ENCODE data around the gene CHAF1B.
"Not testable (repeated sequence)": the region's sequence is repeated elsewhere in the genome, so short reads cannot be mapped to it uniquely, and the experiment has no call there.

Gene CHAF1B

DNA sequence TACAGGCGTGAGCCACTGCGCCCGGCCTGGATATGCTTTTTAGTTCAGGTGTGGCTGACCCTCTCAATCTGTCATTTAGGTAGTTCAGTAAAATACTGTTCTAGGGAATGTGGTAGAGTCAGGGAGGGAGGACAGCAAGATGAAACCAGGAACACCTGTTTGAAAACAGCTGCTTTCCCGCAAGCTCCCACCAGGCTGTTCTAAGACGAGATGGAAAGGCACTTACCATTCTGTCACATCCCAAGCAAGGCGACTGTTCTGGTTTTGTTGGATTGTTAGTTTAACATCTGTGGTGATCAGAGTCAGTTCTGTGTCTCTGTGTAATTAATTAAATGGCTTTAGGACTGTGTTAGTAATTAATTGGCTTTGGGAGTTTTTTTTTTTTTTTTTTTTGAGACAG lies 2.9 kb downstream of the CHAF1B start:
- in situ Hi-C loops (cut with MboI; ENCODE audit: low sequenced_read_pairs), result no loop called here

DNA sequence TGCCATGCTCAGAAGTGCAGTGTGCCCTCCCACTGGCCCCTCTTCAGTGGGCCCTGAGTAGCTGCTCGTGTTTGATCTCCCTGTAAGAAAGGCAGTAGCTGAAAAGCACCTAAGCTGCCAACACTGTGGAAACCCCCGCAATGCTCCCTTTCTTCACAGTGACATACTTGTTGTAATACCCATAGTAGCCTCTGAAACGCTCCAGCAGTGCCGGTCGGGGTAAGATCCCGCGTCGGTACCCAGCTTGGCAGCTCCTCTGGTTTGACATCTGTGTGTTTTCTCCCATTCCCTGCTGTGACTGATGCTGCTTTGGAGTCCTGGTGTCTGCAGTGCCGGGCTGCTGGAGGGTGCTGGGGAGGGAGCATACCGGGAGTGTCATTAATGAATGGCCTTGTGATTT lies 3.6 kb downstream of the CHAF1B start:
- in situ Hi-C loops (cut with MboI; ENCODE audit: low sequenced_read_pairs), result no loop called here

DNA sequence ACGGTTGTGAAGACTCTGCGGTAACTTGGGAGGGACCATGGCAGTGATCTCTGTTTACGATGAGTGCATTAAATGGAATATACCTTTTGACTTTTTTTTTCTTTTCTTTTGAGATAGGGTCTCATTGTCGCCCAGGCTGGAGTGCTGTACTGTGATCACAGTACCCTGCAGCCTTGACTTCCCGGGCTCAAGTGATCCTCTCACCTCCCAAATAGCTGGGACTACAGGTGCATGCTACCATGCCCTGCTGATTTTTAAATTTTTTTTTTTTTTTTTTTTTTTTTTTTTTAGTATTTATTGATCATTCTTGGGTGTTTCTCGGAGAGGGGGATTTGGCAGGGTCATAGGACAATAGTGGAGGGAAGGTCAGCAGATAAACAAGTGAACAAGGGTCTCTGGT lies 6.5 kb downstream of the CHAF1B start:
- in situ Hi-C loops (cut with MboI; ENCODE audit: low sequenced_read_pairs), result not testable (repeated sequence)

DNA sequence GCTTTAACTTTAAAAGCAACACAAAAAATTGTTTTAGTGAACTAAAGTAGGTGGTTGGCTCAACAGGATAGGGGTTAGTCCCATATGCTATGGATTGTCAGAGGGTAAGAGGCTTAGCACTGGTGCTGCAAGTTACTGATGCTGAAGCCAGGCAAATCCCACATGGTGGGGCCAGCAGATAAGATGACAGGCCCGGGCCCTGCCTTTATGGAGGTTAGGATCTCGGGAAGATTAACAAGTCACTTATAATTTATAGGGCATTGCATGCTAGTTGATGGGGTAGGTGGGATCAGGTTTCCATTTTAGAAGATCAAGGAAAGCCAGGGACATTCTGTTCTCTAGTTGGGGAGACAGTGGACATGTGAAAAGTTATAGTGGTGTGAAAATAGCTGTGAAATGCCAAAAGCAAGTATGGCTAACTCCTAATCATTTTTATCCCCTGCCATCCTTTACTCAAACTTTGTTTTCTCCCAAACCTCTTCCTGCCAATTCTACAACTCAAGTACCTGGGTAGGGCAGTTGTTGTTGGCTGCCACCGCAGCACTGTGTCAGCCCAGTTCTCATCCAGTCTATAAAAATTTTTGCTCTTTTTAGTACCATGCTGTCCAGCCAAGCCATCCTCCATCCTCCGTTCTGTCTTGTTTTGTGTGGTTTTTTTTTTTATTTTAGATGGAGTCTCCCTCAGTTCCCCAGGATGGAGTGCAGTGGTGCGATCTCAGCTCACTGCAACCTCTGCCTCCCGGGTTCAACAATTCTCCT lies 10.3 kb downstream of the CHAF1B start:
- in situ Hi-C loops (cut with MboI; ENCODE audit: low sequenced_read_pairs), result no loop called here

DNA sequence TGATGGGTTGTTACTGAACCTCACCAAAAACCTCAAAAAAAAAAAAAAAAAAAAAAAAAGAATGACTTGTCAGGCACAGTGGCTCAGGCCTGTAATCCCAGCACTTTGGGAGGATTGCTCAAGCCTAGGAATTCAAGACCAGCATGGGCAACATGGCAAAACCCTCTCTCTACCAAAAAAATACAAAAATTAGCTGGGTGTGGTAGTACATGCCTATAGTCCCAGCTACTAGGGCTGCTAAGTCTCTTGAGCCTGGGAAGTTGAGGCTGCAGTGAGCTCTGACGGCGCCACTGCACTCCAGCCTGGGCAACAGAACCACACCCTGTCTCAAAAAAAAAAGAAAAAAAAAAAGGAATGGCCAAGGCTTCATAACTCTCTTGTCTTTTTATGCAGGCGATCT lies 11.1 kb downstream of the CHAF1B start:
- in situ Hi-C loops (cut with MboI; ENCODE audit: low sequenced_read_pairs), result no loop called here

DNA sequence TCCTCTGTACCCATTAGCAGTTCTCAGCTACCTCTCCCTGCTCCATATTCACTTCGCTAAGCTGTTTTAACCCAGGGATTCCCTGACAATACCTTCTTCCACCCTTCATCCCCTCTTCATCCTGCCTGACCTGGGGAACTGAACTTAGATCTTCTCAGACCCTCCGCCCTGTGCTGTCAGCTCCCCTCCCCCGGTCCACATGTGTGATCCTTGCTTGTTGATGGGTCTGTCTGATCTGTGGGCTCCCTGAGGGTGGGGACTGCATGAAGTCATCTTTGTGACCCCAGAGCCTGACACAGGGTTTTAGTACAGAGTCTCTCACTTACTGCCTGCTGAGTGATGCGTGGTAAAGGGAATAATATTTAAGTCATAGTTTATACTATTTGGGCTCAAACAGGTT lies 11.8 kb downstream of the CHAF1B start:
- in situ Hi-C loops (cut with MboI; ENCODE audit: low sequenced_read_pairs), result no loop called here

DNA sequence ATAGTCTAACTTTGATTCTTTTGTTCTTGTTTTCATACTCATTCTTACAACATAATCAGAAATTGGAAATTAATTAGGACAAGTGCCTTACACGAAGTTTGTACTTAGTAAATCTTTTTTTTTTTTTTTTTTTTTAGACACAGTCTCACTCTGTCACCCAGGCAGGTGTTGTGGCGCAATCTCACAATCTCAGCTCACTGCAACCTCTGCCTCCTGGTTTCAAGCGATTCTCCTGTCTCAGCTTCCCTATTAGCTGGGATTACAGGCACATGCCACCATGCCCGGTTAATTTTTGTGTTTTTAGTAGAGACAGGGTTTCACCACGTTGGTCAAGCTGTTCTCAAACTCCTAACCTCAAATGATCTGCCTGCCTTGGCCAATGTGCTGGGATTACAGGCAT lies 12.4 kb downstream of the CHAF1B start:
- in situ Hi-C loops (cut with MboI; ENCODE audit: low sequenced_read_pairs), result no loop called here

DNA sequence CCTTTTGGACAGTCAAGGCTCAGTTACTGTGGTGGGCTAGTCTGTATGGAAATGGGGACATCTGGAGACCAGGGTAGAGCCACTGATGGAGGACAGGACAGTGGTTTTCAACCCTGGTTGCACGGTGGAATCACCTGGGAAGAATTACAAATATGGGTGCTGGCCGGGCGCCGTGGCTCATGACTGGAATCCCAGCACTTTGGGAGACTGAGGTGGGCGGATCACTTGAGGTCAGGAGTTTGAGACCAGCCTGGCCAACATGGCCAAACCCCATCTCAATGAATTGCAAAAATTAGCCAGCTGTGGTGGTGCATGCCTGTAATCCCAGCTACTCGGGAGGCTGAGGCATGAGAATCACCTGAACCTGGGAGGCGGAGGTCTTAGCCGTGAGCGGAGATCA lies 14.5 kb downstream of the CHAF1B start:
- in situ Hi-C loops (cut with MboI; ENCODE audit: low sequenced_read_pairs), result not testable (repeated sequence)

DNA sequence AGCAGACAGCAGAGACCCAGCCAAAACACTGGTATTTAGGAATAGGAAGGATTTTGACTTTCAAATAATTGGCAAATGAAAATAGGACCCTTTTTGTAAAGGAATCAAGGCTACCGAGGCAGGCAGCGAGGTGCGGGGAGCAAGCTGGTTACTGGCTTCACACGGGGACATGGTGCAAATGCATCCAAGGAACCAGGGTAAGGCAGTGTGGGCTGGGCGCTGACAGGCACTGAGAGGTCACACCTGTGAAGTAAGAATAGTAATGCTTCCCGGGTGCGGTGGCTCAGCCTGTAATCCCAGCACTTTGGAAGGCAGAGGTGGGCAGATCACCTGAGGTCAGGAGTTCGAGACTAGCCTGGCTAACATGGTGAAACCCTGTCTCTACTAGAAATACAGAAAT lies 15.5 kb downstream of the CHAF1B start:
- in situ Hi-C loops (cut with MboI; ENCODE audit: low sequenced_read_pairs), result no loop called here

DNA sequence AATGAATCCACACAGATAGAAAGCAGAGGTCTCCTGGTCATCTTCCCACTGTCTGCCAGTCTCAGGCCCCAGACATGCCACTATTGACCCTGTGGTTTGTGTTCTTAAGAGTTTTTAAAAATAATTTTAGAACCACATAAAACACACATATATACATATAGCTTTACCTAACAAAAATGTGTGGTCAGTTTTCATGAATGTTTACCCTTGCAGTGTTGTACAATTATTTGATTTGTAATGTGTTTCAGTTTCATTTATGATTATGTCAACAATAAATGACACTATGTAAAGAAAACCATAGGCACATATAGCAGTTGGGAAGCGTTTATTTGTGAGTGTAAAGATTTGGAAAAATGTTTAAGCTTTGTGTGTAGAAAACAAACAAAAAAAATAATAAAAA lies 17.1 kb downstream of the CHAF1B start:
- in situ Hi-C loops (cut with MboI; ENCODE audit: low sequenced_read_pairs), result no loop called here

DNA sequence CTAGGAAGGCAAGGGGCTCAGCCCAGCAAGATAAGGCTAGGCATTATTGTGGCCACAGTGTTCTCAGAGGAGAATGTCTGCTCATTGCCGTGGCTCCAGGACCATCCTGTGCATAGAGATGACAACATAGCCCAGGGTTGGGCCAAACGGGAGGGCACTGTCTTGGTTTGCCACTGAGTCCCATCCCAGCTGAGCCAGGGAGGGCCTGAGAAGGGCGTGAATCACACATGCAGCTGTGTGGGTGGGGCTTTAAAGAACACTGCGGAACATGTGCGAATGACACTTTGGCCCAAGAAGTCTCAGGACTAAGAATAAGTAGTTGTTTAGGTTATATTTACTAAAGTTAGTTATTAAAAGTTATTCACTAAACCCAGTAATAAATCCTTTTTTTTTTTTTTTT lies 18.5 kb downstream of the CHAF1B start:
- in situ Hi-C loops (cut with MboI; ENCODE audit: low sequenced_read_pairs), result no loop called here

DNA sequence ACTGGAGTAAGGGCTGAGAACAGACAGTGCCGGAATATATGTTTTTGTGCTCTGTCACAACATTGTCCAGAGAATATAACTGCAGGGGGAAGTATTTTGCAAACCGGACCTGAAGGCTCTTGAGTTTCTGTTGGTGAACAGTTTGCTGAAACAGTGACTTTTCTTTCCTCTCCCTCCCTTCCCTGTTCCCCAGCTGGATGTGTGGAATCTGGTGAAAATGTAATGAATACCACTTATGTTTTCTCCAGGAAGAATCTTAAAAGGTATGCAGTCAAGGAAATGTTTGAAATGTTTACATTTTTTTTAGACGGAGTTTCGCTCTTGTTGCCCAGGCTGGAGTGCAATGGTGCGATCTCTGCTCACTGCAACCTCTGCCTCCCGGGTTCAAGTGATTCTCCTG lies 23.4 kb downstream of the CHAF1B start:
- in situ Hi-C loops (cut with MboI; ENCODE audit: low sequenced_read_pairs), result no loop called here

DNA sequence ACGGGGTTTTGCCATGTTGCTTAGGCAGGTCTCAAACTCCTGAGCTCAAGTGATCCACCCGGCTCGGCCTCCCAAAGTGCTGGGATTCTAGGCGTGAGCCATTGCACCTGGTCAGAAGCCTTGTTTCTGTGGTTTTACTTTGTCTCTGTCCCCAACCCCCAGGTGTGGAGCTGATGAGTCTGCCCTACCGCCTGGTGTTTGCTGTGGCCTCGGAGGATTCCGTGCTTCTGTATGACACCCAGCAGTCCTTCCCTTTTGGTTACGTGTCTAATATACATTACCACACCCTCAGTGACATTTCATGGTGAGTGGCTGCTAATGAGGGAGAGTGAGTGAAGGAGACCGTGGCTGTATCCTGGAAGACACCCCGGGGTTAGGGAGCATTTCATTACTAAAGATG lies 26.1 kb downstream of the CHAF1B start:
- in situ Hi-C loops (cut with MboI; ENCODE audit: low sequenced_read_pairs), result no loop called here

DNA sequence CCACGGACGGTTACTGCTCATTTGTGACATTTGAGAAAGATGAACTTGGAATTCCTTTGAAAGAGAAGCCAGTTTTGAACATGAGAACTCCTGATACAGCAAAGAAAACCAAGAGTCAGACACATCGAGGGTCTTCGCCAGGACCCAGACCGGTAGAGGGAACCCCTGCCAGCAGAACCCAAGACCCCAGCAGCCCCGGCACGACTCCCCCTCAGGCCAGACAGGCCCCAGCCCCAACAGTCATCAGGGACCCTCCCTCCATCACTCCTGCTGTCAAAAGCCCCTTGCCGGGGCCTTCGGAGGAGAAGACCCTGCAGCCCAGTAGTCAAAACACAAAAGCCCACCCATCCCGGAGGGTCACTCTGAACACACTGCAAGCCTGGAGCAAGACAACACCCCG lies 27.7 kb downstream of the CHAF1B start:
- in situ Hi-C loops (cut with MboI; ENCODE audit: low sequenced_read_pairs), result no loop called here

DNA sequence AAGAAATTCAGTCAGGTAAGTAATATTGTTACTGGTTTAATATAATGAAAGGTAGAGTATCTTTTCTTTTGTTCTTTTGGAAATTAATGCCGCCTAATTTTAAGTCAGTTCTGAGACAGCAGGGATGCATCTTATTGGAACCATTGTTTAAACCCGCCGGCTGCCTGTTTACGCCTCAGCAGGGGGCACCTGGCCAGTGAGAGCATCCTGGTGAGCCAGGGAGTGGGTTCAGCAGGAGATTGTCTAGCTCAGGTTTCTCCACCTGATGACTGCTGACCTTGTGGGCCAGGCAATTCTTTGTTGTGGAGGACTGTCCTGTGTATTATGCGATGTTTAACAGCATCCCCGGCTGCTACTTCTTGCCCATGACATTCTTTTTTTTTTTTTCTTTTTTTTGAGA lies 30.2 kb downstream of the CHAF1B start:
- in situ Hi-C loops (cut with MboI; ENCODE audit: low sequenced_read_pairs), result no loop called here

DNA sequence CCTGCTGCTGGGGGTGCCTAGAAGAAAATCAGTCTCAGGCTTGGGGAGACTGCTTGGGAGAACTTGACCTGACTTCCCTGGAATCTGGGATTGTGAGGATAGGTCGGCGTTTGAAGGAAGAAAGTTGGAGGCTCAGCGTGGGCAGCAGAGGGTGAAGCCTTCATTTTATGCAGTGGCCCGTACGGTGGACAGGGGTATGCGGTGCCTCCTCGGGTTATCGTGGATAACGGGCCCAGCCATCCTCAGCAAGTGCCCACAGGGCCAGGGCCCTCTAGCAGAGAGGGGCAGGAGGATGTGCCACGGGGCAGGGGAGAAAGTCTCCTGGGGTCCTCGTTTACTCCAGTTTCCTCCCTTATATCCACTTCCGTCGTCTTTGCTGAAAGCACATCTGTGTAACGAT lies 34.0 kb downstream of the CHAF1B start:
- in situ Hi-C loops (cut with MboI; ENCODE audit: low sequenced_read_pairs), result no loop called here

DNA sequence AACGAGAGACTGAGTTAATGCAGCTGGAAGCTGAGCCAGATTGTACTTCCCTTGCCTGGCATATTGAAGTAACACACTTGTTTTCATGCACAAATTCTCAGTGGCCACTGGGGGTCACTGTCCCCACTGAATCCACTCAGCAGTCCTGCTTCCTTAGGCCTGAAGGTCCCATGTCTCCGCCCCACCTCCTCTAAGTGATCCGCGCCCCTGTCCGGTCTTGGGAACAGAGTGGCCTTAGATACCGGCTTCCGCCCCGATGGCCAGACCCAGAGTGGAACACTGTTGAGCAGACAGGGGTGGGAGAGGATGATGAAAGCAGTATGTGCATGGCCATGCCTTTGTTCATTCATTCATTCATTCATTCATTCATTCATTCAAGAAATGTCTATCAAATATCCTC lies 34.8 kb downstream of the CHAF1B start:
- in situ Hi-C loops (cut with MboI; ENCODE audit: low sequenced_read_pairs), result no loop called here

DNA sequence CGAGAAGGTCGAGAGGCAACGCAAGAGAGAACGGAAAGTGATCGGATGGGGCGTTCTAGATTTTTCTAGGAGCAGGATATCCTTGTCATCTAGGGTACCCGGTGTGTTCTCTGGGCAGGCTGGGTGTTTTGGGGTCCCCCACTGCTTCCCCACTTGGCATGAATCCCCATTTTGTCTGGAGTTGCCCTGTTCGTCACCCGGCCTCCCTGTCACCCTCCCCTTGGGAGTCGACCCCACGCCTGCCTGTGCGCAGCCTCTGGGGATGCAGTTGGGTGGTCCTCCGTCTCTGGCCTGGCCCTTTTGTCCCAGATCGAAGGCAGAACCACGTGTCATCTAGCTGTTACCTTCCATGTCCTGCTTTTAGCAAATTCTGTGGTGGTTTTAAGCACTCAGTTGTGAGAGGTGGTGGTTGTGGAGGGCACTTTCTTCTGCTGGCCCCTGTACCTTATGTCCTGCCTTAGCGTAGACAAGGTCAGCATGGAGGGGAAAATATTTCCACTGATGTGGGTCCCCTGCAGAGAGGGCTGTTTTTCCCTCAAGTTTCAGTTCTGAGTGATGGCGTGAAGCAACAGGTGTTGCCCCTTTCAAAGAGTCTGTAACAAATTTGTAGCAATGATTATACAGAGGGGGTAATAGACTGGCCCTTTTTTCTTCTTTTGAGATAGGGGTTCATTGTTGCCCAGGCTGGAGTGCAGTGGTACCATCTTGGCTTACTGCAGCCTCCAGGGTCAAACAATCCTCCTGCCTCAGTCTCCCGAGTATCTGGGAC lies 35.6 kb downstream of the CHAF1B start:
- in situ Hi-C loops (cut with MboI; ENCODE audit: low sequenced_read_pairs), result no loop called here

DNA sequence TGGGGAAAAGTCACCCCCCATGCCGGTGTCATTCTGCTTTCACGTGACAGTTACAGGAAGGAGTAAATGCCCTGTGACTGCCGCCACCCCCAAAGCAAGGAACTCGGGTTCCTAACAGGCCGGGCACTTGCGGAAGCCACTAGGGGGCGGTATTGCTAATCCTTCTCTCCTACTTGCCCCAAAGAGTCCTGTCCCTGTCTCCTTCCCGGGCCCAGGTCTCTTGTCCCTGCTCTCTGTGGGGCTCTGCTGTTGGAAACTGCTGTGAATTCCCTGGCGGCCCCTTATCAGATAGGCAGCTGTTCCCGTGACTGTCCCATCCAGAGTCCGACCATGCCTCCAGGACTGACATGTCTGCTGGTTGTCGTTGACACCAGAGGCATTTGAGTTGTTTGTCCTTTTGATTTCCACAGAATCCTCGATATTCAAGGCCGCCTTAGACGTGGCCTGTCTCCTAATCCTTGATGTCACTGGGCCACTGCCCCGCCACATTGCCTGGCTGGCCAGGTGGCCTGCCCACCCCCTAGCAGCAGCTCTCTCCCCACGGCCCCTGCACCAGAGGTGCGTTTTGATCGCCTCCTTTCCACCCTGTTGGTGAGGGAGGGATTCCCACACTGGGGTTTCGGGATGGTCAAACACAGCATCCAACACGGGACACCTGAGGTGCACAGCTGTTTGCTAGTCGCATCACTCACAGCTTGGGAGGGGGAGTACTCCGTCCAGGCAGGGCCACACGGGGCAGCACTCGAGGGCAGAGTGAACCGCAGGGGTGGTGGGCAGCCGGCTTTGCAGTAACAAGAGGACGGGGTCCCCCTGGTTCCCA lies 37.3 kb downstream of the CHAF1B start:
- in situ Hi-C loops (cut with MboI; ENCODE audit: low sequenced_read_pairs), result no loop called here

DNA sequence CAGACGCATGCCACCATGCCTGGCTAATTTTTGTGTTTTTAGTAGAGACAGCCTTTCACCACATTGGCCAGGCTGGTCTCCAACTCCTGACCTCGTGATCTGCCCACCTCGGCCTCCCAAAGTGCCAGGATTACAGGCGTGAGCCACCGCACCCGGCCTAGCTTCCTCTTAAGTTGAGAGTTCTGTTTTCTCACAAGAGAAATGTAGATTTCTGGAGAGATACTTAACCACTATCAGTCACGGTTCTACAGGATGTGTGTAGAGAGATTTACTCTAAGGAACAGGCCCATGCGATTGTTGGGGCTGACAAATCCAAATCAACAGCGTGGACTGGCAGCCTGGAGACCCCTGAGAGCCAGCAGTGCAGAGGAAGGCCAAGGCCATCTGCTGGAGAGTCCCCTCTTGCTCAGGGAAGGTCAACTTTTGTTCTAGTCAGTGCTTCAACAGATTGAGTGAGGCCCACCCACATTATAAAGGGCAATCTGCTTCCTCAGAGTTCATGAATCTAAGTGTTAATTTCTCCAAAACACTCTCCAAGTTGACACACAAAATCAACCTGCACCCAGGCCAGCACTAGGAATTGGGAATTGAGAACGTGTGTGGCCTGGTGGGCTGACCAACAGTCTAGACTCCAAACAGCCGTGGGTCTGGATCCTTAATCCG lies 38.7 kb downstream of the CHAF1B start:
- in situ Hi-C loops (cut with MboI; ENCODE audit: low sequenced_read_pairs), result no loop called here

DNA sequence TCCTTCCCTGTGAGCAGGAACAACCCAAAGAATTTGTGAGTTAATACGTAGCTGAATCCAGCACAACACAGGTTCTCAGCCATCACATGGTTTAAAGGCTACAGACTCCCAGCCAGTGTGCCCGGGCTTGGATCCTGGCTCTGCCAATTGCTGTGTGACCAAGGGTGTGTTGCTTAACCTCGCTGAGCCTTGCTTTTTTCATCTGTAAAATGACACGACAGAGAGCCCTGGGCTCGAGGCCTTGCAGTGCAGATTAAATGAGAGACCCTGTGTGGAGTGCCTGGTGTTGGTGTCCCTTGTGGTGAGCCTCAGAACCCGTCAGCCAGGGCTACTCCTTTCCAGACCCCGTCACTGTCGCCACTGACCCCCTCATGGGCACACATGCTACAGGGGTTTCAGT lies 39.4 kb downstream of the CHAF1B start:
- in situ Hi-C loops (cut with MboI; ENCODE audit: low sequenced_read_pairs), result no loop called here
